Loucy (cell line): ENCODE results near the gene PCNT.

Source experiments
- H2AFZ ChIP-seq: fragments of 200-600 bp; sonication (generic); 2 replicates; pipeline ENCODE4 v1.6.0; 2016; ENCODE audit warnings: antibody characterized with exemption, mild to moderate bottlenecking, low read length, moderate library complexity
- H3F3A ChIP-seq: fragments of 200-600 bp; 2 replicates; pipeline ENCODE4 v1.6.0; 2016; ENCODE audit warnings: antibody characterized with exemption, low read depth, mild to moderate bottlenecking
- H3K27me3 ChIP-seq: fragments of 200-600 bp; sonication (generic); 2 replicates; pipeline ENCODE4 v1.6.1; 2014; ENCODE audit warnings: low read length, mild to moderate bottlenecking; ENCODE audit not compliant: insufficient read depth, poor library complexity, severe bottlenecking
- H3K36me3 ChIP-seq: fragments of 200-600 bp; sonication (generic); 2 replicates; pipeline ENCODE4 v1.6.1; 2016; ENCODE audit warnings: low read length; ENCODE audit not compliant: insufficient read depth
- H3K4me1 ChIP-seq: fragments of 200-600 bp; sonication (generic); 2 replicates; pipeline ENCODE4 v1.5.1; 2014; ENCODE audit warnings: low read length, mild to moderate bottlenecking; ENCODE audit not compliant: insufficient read depth, poor library complexity, severe bottlenecking
- H3K4me2 ChIP-seq: fragments of 200-600 bp; sonication (generic); 2 replicates; pipeline ENCODE4 v1.6.0; 2014; ENCODE audit warnings: antibody characterized with exemption, low read length, low read depth, mild to moderate bottlenecking; ENCODE audit not compliant: poor library complexity, severe bottlenecking
- H3K4me3 ChIP-seq: fragments of 200-600 bp; sonication (generic); 2 replicates; pipeline ENCODE4 v1.5.1; 2014; ENCODE audit warnings: low read length, mild to moderate bottlenecking, mixed read lengths; ENCODE audit not compliant: poor library complexity, severe bottlenecking
- H3K79me2 ChIP-seq: fragments of 200-600 bp; sonication (generic); 2 replicates; pipeline ENCODE4 v1.6.1; 2014; ENCODE audit warnings: low read length; ENCODE audit not compliant: insufficient read depth
- H3K9ac ChIP-seq: fragments of 200-600 bp; sonication (generic); 2 replicates; pipeline ENCODE4 v1.6.0; 2014; ENCODE audit warnings: mild to moderate bottlenecking, low read depth, low read length, moderate library complexity; ENCODE audit not compliant: poor library complexity, severe bottlenecking
- H3K9me2 ChIP-seq: fragments of 200-600 bp; sonication (generic); replicated peaks from 2 replicates; pipeline ENCODE4 v1.6.1; 2016; ENCODE audit warnings: low read depth, low read length, mixed read lengths
- H3K9me3 ChIP-seq: fragments of 200-600 bp; sonication (generic); 2 replicates; pipeline ENCODE4 v1.6.1; 2014; ENCODE audit warnings: mild to moderate bottlenecking, antibody characterized with exemption, low read length, low read depth; ENCODE audit not compliant: insufficient read depth
- H4K20me1 ChIP-seq: fragments of 200-600 bp; sonication (generic); 2 replicates; pipeline ENCODE4 v1.6.0; 2014; ENCODE audit warnings: antibody characterized with exemption, low read length, mild to moderate bottlenecking; ENCODE audit not compliant: insufficient read depth, poor library complexity, severe bottlenecking
- CTCF ChIP-seq: fragments of 200-600 bp; sonication (generic); conservative IDR thresholded peaks from 2 replicates; pipeline ENCODE4 v1.5.1; 2014; ENCODE audit warnings: mild to moderate bottlenecking, antibody characterized with exemption, low read length
- EZH2phosphoT487 ChIP-seq: fragments of 200-600 bp; IDR thresholded peaks from 2 replicates; pipeline ENCODE4 v1.6.1; 2018; ENCODE audit warnings: antibody characterized with exemption, mild to moderate bottlenecking, moderate library complexity, borderline replicate concordance

PCNT gene

GRCh38 chr21:46347203-46347550 is 23.2 kb downstream of the PCNT start:
- Histone ChIP-seq H3F3A (no peaks in the 10 kb centered on the region), H3K9me3 (no peaks in the 10 kb centered on the region), H3K9ac (no peak overlapping the region), H3K9me2 (no peaks in the 10 kb centered on the region), H4K20me1 (no peaks in the 10 kb centered on the region), H3K4me3 (no peak overlapping the region), H3K27me3 (no peaks in the 10 kb centered on the region), H3K4me2 (no peak overlapping the region), H3K36me3 (peaks cover 73% of the 10 kb centered on the region; the same call in 1 of the 2 replicates), H2AFZ (no peak overlapping the region), H3K79me2 (peaks cover 33% of the 10 kb centered on the region), H3K4me1 (no peaks in the 10 kb centered on the region)
- no peak for TF ChIP-seq EZH2phosphoT487
- TF ChIP-seq CTCF, result no peak

GRCh38 chr21:46347791-46348381 is 23.9 kb downstream of the PCNT start:
- peaks cover 28% of the 10 kb centered on the region for H3K79me2 ChIP-seq
- H3K27me3 ChIP-seq, result no peaks in the 10 kb centered on the region

GRCh38 chr21:46349134-46349760 is 25.3 kb downstream of the PCNT start:
- Histone ChIP-seq H3K36me3 (peaks cover 92% of the 10 kb centered on the region; the same call in 1 of the 2 replicates), H3K4me3 (no peak overlapping the region), H3F3A (no peaks in the 10 kb centered on the region), H3K4me1 (no peaks in the 10 kb centered on the region), H3K9me3 (no peaks in the 10 kb centered on the region), H3K4me2 (no peak overlapping the region), H2AFZ (no peak overlapping the region), H4K20me1 (no peaks in the 10 kb centered on the region), H3K27me3 (no peaks in the 10 kb centered on the region), H3K9me2 (no peaks in the 10 kb centered on the region), H3K9ac (no peak overlapping the region), H3K79me2 (peaks cover 19% of the 10 kb centered on the region)
- TF ChIP-seq CTCF (no peak), EZH2phosphoT487 (no peak)

More at GRCh38 chr21:46347791-46348381, 23.9 kb downstream of the PCNT start:
- H3F3A ChIP-seq, result no peaks in the 10 kb centered on the region
- no peak overlapping the region for H2AFZ ChIP-seq
- H3K4me1 ChIP-seq, result no peaks in the 10 kb centered on the region
- H3K4me2 ChIP-seq, result no peak overlapping the region
- H3K9ac ChIP-seq, result no peak overlapping the region
- H3K4me3 ChIP-seq, result no peak overlapping the region
- H3K9me3 ChIP-seq, result no peaks in the 10 kb centered on the region
- TF ChIP-seq CTCF (no peak), EZH2phosphoT487 (no peak)
- H4K20me1 ChIP-seq, result no peaks in the 10 kb centered on the region
- H3K36me3 ChIP-seq, result peaks cover 80% of the 10 kb centered on the region; the same call in 1 of the 2 replicates
- no peaks in the 10 kb centered on the region for H3K9me2 ChIP-seq
